ENCODE results near the gene LAMA2.

Gene LAMA2

DNA sequence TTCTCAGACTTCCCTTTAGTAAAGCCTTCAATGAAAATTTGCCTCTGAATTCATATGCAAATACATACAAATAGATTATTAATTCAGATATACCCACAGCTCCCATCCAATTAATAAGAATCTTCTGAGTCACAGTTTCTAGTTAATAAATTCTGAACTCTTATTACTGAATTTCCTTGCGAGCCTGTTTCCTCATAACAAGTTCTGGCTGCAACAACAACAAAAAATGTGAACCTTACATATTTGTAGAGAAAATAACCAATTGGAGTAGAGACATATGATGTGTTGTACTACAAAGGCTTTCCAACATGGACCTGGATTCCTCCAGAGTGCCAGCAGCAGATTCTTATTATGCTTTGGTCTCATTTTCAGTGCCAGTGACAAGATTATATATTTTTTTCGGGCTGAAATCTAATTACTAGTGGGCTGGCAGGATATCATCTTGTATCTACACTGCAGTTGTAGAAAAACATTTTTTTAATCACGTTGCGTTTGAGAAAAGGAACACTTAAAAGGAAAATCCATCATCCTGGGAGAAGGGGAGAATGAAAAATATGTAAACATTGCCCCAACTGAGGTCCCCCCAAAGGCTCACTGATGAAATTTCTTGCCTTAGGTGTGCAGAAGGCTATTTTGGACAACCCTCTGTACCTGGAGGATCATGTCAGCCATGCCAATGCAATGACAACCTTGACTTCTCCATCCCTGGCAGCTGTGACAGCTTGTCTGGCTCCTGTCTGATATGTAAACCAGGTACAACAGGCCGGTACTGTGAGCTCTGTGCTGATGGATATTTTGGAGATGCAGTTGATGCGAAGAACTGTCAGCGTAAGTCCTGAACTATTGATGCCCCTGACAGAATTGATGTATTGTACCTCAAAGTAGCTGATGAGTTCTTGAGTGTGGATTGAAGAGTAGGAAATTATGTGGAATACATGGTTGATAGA lies 404.6 kb downstream of the LAMA2 start:
- DNase-seq (ENCODE audit: low read depth), result no peak
- TF ChIP-seq MYC (IDR thresholded peaks at IDR 0.05; ENCODE audit: low read depth, low read length), result no peak
- TF ChIP-seq, protein P1, sequence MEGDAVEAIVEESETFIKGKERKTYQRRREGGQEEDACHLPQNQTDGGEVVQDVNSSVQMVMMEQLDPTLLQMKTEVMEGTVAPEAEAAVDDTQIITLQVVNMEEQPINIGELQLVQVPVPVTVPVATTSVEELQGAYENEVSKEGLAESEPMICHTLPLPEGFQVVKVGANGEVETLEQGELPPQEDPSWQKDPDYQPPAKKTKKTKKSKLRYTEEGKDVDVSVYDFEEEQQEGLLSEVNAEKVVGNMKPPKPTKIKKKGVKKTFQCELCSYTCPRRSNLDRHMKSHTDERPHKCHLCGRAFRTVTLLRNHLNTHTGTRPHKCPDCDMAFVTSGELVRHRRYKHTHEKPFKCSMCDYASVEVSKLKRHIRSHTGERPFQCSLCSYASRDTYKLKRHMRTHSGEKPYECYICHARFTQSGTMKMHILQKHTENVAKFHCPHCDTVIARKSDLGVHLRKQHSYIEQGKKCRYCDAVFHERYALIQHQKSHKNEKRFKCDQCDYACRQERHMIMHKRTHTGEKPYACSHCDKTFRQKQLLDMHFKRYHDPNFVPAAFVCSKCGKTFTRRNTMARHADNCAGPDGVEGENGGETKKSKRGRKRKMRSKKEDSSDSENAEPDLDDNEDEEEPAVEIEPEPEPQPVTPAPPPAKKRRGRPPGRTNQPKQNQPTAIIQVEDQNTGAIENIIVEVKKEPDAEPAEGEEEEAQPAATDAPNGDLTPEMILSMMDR (IDR thresholded peaks at IDR 0.05; ENCODE audit: low read depth, low read length), result no peak
- TF ChIP-seq, protein P2, sequence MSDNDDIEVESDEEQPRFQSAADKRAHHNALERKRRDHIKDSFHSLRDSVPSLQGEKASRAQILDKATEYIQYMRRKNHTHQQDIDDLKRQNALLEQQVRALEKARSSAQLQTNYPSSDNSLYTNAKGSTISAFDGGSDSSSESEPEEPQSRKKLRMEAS (IDR thresholded peaks at IDR 0.05; ENCODE audit: low read depth, low read length), result no peak
- no peak for TF ChIP-seq POLR2A (IDR thresholded peaks at IDR 0.05; ENCODE audit: extremely low read depth, insufficient read length)
- no peak overlapping the region for H3K4me3 ChIP-seq (ENCODE audit: low read depth, low read length)

DNA sequence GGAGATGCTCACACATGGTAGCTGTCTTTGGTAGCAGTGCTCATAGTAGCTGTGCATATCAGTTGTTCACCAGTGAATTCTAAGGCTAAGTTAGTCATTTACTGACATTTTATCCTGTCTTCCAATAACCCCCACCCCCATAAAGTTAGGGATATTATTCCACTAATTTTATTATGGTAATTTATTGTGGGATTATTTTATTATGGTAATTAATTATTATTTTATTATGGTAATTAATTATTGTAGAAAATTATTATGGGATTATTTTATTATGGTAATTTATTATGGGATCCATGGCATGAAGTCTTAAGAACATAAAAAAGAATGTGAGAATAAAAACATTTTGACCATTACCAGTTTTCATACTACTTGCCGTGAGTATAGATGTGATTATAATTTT lies 406.5 kb downstream of the LAMA2 start:
- no peak for DNase-seq (ENCODE audit: low read depth)
- no peak overlapping the region for H3K4me3 ChIP-seq (ENCODE audit: low read depth, low read length)
- TF ChIP-seq, protein P1 (IDR thresholded peaks at IDR 0.05; ENCODE audit: low read depth, low read length), result no peak
- TF ChIP-seq POLR2A (IDR thresholded peaks at IDR 0.05; ENCODE audit: extremely low read depth, insufficient read length), result no peak
- TF ChIP-seq, protein P2 (IDR thresholded peaks at IDR 0.05; ENCODE audit: low read depth, low read length), result no peak
- no peak for TF ChIP-seq MYC (IDR thresholded peaks at IDR 0.05; ENCODE audit: low read depth, low read length)

DNA sequence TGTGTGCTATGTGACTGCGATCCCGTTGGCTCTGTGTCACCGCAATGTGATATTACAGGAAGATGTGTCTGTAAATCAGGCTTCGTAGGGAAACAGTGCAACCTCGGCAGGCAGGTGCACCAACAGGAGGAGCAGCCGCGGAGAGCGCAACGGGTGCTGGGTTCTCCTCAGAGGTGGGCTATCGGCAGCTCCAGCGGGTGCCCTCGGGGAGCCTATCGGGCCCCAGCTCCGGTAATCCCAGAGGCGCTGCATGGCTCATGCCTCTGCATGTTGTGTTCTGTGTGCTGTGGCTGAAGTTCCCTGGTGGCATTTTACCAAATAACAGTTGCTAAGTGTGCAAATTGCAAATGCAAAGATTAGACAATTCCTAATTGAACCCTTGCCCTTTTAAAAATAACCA lies 409.9 kb downstream of the LAMA2 start:
- H3K4me3 ChIP-seq (ENCODE audit: low read depth, low read length), result no peak overlapping the region
- TF ChIP-seq, protein P1 (IDR thresholded peaks at IDR 0.05; ENCODE audit: low read depth, low read length), result no peak
- TF ChIP-seq, protein P2 (IDR thresholded peaks at IDR 0.05; ENCODE audit: low read depth, low read length), result no peak
- no peak for TF ChIP-seq POLR2A (IDR thresholded peaks at IDR 0.05; ENCODE audit: extremely low read depth, insufficient read length)
- TF ChIP-seq MYC (IDR thresholded peaks at IDR 0.05; ENCODE audit: low read depth, low read length), result no peak
- no peak for DNase-seq (ENCODE audit: low read depth)

DNA sequence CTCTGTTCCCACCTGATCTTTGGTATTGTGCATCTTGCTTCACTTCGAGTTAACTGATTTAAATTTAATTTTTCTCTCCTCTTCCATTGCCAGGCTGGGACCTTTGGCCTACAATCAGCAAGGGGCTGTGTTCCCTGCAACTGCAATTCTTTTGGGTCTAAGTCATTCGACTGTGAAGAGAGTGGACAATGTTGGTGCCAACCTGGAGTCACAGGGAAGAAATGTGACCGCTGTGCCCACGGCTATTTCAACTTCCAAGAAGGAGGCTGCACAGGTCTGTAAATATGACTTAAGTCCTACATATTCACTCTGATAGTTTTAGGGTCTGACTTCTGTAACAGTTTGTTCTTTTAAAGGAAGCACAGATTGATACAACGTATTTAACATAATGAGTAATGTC lies 414.7 kb downstream of the LAMA2 start:
- TF ChIP-seq, protein P2 (IDR thresholded peaks at IDR 0.05; ENCODE audit: low read depth, low read length), result no peak
- TF ChIP-seq, protein P1 (IDR thresholded peaks at IDR 0.05; ENCODE audit: low read depth, low read length), result no peak
- no peak for TF ChIP-seq MYC (IDR thresholded peaks at IDR 0.05; ENCODE audit: low read depth, low read length)
- no peak for TF ChIP-seq POLR2A (IDR thresholded peaks at IDR 0.05; ENCODE audit: extremely low read depth, insufficient read length)
- no peak overlapping the region for H3K4me3 ChIP-seq (ENCODE audit: low read depth, low read length)
- no peak for DNase-seq (ENCODE audit: low read depth)

DNA sequence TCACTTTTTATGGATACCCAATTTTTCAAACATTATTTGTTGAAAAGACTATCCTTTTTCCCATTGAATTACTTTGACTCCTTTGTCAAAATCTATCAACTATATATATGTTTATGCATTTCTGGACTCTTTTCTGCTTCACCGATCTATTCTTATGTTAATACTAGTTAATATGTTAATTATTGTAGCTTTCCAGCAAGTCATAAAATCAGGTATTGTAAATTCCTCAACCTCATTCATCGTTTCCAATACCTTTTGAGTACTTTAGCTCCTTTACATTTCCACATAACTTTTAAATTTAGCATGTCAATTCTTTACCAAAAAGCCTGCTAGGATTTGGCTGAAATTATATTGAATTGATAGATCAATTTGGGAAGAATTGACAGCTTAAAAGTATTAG lies 419.7 kb downstream of the LAMA2 start:
- no peak overlapping the region for H3K4me3 ChIP-seq (ENCODE audit: low read depth, low read length)
- no peak for DNase-seq (ENCODE audit: low read depth)
- TF ChIP-seq POLR2A (IDR thresholded peaks at IDR 0.05; ENCODE audit: extremely low read depth, insufficient read length), result no peak
- TF ChIP-seq MYC (IDR thresholded peaks at IDR 0.05; ENCODE audit: low read depth, low read length), result no peak
- TF ChIP-seq, protein P1 (IDR thresholded peaks at IDR 0.05; ENCODE audit: low read depth, low read length), result no peak
- TF ChIP-seq, protein P2 (IDR thresholded peaks at IDR 0.05; ENCODE audit: low read depth, low read length), result no peak

Data from NB4 (cell line).